AML-193 (cell line): Measurements from ENCODE around the gene TMEM209.

Experiments used
- DNase-seq, 2 experiments: peaks; one replicate each; lab custom pipeline; 2025; lab: John Stamatoyannopoulos, UW

Gene TMEM209

DNA sequence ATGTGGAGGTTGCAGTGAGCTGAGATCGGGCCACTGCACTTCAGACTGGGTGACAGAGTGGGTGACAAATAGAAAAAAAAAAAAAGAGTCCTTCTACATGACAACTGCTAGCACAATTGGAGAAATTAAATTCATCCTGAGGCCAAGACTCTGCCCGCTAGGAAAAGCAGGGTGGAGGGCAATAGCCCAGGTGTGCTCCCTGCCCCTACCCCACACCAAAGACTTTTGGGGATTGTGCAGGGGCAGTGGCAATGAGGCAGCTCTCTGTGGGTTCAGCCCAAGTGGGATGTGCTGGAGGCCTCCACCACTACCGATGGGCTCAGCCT lies 61.3 kb downstream of the TMEM209 start:
- no peak for DNase-seq

DNA sequence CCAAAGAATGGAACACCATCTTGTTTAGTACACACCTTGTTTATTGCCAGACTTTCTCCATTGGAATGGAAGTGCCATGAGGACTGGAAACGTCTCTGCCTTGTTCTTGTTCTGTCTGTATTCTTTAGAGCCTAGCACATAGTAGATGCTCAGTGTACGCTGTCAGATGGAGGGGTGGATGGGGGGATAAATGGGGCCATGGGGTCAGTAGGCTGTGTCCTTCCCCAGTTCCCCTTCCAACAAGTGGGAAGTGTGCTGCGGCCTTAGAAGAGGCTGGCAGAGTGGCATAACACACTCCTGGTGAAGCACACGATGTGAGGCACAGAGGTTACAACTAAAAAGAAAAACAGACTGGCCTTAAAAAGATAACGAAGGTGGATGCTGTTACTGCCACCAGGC lies 61.9 kb downstream of the TMEM209 start:
- no peak for DNase-seq

DNA sequence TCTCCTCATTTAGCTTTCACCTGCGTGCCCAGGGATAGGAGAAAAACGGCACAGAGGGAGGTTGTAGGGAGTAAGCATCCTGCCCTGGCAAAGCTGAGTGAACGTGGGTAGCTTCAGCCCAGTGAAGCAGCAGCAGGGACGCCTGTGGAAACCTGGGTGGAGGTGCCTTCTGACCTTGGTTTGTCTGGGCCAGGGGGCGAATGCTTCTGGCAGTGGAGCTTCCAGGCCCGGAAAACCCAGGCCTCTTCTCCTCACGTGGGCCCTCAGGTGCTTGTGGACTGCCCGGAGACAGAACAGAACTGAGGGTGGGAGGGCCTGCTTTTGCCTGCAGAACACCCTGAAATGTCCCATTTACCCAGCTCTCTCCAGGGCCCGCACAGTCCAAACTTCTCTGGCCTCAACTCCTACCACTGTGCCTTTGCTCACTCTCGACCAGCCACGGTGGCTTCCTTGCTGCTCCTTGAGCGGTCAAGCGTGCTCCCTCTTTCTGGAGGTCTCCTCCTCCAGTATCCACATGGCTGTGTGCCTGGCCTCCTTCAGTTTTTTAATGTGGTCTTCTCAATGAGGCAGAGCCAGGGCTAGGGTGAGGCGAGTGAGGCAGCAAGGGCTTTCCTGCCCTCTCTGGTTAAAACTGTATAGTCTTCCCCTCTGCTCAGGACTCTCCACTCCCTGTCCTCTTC lies 62.4 kb downstream of the TMEM209 start:
- DNase-seq, result no peak

DNA sequence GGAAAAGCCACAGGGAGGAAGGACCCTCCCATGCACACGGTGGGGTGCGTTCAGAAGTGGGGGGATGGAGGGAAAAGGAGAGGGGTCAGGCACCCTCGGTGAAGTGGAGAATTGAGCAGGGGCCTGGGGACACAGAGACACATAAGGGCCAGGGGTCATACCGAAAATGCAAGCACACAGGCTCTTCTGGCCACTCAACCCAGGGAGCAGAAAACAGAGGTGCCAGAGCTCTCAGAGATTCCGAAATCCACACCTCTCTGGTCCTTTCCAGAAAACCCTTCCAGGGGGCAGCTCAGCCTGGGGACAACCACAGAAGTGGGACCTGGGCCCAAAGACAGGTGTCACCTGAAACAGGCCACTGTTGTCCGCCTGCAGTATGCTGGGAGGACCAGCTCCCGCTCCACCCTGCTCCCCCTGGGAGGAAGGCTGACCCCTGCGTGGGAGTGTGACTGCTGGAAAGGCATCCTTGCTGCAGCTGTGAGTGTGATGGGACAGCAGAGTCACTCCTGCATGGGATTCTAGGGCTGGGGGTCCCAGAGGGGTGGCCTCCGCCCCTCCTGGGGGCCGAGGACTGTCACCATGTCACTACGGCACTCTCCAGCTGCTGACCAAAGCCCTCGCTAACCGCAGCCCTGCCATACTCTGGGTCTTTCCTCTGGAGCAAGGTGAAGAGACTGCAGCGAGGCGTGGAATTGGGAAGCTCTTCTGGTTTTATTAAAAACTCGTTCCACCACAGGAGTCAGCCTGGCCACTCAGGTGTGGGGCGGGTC lies 63.1 kb downstream of the TMEM209 start:
- no peak for DNase-seq

DNA sequence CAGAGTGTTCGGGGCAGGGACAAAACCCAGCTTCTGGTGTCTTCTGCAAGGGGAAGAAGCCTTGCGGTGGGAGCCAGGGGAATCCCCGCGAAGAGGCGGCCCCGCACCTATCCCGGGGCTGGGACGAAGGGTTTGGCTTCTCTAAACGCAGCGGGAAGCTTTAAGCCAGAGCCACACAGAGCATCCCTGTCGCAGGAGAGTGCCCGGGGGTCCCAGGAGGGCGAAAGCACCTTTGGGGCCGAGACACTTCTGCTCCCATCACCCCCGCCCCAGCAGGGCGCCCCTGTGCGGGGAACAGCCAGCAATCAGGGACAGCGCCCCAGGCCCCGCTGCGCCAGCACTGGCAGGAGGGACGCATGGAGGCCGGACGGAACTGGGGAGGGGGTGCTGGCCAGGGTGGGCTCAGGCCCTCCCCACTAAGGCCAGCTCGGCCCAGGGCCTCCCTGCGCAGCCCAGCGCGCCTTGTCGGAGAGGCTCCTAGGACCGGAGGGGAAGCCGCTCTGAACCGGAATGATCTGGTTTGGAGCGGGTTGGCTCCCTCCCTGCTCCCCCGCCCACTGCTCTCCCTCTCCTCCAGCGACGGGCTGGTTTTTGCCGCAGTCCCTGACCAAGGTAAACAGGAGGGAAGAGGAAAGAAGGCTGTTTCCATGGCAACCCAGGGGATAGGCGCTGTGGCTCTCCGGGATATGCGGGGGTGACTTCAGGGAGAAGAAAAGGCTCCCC lies 63.9 kb downstream of the TMEM209 start:
- DNase-seq, result no peak

DNA sequence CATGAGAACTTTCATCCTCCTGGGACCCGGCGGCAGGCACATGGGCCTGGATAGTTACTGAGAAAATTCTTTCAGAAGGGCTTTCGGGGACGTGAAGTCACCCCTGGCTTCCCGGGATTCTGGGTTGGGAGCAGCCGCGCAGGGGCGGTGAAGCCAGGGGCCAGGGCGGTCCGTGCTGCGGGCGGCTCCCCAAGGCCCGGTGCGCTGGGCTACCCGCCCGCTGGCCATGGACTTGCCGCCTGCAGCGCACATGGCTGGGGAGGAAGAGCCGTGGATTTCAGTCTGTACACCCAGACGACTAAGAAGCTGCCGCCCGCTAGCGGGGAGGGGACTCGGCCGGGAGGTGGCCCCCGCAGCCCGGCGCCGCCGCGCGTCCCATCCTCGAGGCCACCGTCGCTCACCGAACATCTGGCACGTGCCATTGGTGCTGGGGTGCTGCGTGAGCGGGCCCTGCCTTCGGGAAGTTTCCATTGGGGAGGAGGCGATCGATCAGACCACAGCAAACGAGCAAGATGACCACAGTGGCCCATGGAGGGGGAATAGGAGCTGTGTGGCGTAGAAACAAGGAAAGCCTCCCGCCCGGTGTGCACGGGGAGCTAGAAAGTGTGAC lies 64.5 kb downstream of the TMEM209 start:
- no peak for DNase-seq

DNA sequence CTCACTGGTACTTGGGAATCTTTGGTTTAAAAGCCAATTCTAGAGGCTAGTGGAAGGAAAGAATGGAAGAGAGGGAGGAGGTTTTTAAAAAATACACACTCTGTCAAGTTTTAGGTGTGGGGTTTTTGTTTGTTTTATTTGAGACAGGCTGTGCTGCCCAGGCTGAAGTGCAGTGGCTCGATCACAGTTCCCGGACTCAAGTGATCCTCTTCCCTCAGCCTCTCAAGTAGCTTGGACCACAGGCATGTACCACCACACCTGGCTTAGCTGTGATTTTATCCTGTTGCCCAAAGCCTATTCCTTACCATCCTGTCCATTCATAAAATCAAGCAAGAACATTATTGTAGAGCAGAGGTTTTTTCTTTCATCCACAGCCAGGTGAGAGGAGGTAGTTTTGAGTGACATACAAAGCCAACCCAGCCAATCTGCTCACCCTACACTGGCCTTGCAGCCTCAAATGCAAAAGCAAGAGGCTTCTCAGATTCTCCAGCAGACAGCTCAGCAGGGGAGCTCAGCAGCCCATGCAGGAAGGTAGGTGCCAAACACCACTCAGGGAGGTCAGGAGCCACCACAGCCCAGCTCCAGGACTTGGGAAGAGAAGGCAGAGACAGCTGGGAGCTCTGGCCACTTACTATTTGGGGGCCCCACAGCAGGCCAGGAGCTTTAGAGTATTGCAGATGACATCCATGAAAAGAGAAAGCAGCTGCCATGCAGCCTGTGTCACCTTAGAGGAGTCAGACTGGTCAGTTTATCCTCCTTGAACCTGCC lies 65.8 kb downstream of the TMEM209 start:
- DNase-seq, result no peak

DNA sequence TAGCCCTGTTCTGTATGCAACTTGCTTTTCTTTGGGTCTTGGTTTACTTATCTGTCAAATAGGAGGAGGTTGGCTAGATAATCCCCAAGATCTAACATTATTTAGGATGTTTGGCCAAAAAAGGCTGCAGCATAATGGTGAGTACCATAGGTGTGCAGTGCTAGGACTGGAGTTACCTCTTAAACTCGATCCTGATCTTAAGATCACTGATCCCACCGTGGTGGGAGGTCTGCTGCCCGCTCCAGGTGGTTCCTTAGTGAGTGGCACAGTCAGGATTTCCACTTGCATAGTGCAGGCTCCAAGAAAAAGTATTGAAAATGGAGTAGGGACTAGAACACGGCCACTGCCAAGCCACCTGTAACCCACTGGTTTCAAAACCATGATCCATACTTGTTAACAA lies 68.0 kb downstream of the TMEM209 start:
- DNase-seq, result no peak

DNA sequence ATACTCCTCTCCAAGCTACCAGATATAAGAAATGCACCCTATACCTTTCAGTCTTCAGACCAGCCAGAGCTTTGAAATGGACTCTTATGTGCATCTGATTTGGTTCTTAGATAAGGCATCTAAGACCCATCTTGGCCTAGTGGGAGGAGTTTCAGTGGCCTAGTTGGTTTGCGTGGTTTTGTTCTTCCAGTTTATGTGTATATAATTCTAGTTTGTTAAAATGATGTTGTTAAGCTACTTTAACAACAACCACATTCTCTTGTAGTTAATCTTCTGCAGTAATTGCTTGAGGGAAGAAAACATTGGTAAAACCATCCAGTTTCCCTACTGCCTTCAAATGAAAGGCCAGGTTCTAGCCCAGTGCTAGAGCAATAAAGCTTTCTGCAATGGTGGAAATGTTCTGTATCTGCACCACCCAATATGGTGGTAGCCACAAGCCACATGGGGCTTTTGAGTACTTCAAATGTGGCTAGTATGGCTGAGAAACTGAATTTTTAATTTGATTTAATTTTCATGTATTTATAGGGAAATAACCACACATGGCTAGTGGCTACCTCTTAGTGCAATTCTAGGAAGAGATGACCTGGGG lies 68.5 kb downstream of the TMEM209 start:
- no peak for DNase-seq

DNA sequence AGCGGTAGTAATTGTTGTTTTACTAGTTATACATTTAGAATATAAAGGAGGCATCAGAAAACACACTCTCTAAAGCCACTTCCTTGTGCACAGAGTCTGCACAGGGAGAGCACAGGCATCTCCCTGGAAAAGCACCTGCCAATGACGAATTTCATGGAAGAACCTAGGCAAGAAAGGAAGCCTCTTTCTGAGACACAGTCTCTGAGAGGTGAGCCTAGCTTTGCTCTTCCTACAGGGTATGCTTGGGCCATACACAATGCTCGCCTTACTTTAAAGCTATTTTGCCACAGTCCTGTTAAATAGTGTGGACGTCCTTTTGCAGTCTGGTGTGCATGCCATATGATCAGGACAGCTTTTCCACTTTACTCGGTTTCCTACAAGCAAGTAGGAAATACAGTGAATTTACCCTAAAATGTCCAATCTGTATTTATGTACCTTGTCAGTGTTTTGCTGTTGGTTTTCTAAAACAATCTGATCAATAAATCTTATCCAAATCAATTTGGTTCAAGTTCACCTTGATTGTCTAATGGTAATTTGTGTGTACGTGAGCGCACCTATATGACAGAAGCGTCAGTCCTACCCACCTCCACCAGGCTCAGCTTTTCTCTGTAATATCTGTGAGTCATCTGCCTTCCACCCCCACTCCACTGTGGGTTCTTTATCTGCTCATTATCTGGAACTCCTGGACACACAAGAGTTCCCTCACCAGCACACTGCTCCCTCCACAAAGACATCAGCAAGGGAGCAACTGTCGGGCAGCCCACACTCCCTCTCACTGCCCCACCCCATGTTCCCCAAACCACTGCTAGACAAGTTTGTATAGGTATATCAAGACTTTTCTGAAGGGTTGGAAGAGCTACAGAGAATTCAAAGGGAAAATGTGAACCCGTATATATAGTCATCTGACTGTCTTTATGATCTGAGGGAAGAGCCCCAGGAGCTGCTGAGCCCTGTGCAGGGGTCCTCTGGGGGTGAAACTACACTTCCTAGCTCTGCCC lies 69.7 kb downstream of the TMEM209 start:
- no peak for DNase-seq

DNA sequence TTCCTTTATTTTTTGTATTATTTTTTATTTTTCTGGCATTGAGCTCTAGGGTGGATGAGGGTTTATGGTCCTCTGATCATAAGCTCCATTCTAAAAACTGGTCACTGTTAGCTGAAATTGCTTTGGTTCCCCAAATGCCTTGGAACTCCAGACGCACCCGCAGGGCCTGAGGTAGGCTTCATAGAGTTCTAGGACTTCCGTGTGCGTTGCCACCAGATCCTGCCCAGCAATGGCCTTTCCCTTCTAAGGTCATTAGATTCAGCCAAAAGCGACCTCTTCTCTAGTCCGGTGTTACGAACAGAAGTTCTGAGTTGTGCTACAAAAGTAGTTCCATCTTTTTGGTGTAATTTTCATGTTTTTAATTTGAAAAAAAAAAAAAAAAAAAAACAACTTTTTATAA lies 70.5 kb downstream of the TMEM209 start:
- DNase-seq, result no peak

DNA sequence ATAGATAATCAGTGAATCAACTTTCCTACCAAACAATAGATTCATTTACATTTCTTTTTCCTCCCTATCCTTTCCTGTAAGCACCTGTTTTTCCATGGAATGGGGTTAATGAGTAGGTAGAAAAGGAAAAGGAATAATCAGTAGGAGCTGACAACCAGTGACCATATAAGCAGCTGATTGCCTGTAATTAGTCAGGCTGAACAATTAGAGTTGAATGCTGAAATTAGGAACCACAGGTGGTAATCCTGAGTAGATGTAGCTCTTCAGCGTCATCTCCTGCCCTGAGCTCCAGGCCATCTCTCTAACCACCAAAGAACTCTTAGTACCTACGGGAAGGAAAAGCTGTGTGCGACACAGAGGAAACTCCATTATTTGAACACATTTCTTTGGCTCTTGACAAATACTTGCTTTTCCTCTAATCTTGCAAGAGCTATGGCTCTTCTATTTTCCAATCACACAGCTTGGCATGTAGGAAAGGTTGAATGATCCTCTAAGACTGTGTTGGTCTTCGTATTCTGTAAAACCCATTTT lies 71.0 kb downstream of the TMEM209 start:
- no peak for DNase-seq

DNA sequence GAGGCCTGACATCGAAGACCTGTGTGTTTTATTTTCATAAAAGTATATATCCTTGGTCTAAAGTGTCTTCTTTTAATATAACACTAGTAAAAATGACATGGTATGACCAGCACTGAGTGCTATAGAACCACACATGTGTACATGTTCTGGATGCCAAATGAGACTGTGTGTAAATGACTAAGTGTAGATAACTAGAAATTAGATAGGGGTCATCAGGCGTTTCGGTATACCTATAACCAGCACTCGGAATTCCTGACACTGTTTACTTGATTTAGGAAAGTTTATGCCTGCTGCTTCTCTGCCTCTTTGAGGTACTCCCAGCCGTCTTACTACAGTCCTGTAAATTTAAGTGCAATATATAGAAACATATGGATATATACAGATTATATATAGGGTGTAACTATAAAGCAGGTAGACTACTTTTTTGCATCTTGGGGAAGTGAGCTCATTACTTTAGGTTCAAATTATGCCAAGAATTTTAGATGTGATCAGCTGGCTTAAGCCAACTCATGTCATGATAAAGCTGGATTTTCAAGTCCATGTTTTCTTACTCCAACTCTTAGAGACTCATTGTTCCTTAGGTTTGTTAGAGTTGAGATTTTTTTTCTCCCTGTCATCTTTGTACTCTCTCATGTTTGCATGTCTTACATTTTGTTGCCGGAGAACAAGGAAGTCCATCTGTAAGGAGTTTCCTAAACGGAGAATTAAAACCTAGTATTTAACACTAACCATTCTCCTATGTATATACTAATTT lies 72.0 kb downstream of the TMEM209 start:
- DNase-seq, result no peak

DNA sequence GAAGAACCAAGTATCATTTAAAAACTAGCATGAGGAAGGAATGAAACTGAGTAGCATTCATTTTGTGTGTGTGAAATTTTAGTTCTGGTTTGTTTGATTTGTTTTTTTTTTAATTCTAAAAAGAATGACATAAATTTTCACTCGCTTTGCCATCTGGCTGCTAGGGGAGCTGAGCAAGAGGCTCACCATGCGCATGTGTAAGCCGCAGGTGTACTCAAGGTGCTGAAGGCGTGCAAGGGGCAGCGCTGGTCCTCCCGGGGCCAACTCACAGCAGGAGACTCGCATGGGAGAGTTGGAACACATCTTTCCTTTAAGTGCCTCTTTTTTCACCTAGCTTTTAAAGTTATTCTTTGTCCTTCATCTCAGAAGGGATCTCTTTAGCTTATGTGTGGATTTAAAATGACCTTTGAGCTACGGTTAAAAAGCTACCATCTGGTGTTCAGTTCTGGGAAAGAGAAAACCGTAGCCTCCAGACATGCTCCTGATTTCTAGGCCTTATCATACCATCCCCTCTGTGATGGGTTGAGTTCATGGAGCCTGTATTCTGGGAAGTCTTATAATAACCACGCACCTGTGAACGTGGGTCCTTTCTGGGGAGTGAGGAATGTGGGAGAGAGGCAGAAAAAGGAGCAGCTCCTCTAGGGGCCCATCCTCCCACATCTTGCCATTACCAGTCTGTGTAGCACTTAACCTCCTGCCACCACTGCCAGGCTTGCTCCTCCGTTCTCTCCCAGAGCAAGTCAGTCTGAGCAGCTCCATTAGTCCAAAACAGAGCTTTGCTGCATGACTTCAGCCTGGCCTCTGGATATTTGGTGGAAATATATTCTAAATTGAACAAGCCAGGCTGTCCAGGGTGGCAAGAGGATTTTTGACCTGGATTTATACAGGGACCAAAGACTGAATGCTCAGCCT lies 73.0 kb downstream of the TMEM209 start:
- DNase-seq, result no peak

DNA sequence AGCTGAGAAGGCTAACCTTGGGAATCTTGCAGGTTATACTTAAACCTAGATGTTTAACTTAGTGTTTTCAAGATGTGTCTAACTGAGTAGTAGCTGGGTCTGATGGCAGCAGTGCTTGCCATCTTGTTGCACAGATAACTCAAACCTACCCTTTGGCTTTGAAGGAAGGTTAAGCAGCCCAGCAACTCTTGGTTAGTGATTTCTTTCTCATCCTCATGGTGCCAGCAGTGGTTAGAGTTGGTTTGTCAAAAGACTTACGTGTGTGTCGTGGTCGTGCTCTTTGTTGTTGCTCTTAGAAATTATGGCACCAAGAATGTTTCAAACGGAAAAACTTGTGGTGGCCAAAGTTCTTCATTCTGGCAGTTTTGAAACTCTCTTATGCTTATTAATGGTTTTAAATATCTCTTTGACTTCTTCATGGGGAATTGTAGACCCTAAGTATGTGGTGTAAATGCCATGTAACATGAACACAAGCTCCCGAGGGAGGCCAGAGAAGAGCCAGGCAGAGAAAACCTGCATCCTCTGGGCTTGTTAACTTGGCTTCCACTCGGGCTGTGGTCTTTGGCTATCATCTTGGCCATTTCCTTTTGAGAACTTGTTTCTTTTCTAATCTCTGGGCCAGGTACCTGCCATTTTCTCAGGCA lies 73.9 kb downstream of the TMEM209 start:
- DNase-seq, result no peak

DNA sequence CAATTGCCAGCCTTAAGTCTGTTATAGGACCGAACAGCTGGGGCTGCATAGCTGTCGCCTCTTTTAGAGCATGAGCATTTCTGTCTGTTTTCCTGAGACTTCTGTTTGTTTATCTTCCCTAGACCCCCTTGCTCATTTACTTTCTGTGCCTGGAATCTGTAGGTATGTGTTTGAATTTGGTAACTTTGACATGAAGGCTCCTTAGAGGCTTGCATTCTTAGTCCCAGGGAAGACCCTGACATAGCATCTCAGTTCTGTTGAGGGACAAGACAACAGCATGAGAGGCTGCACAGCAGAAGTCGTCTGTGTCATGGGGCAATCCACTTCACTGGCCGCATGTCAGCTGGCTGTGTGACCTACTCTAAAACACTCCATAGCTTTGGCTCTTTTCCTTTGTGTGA lies 76.2 kb downstream of the TMEM209 start:
- DNase-seq, result no peak

DNA sequence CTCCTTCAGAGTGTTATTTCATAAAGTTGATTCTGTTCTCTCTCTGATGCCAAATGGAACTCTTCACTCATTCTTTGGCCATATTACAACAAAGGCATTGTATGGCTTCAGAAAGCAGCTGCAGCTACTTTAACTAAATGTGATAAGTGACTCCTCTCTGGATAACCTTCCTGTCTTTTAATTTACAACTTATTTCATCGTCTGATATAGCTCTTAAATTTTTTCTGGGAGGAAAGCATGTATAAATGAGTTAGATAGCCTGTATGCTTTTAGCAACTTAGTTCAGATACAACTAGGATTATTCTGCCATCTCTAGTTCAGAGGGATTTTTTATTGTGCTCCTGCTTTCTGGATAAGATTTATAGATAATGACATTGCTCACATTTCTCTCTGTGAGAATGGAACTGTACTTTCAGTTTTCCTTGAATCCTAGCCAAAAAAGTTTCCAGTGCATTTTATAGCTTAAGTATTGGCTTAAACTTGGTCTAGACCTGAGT lies 77.3 kb downstream of the TMEM209 start:
- no peak for DNase-seq

DNA sequence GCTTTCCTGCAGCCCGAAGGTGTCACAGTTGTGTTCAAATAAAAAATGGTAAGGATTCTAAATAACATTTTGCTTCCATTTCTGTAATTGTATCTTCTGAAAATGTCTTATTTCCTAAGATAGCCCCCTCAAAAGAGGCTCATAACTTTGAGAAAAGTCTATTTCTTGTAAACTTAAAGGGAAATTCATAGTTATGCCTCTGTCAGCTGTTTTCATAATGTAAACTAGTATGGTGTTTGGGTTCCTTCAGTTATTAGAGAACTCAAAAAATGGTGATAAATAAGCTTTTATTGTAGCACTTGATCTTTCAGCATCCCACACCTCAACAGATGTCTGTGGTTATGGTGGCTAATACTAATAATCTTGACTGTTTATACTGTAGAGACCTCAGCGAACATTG lies 77.8 kb downstream of the TMEM209 start:
- DNase-seq, result no peak
